OCI-LY7 (cell line): ENCODE measurements around the gene LEF1. TPM values are rescaled to one million over a fixed set of nuclear protein-coding genes. Genes with fewer than 3 reads are reported as not detected.
A peak's percentile ranks its signal among the peaks of the same experiment; 100 is the strongest.

ENCODE experiments used
- BruUV-seq: library from RNA; stranded (reverse); fragments of 400-500 nt; replicated peaks from 2 replicates; lab custom pipeline; 2021; lab: Mats Ljungman, UMichigan
- CTCF ChIA-PET: fragments of 300-600 bp; sonication (Branson Sonifier 250); formaldehyde crosslinking; loops from one replicate; lab custom pipeline; 2022; ENCODE audit warnings: antibody characterized with exemption; ENCODE audit not compliant: unreplicated experiment; lab: Charles Lee
- POLR2A ChIA-PET: fragments of 300-600 bp; sonication (Branson Sonifier 250); formaldehyde crosslinking; loops from one replicate; lab custom pipeline; 2022; ENCODE audit warnings: antibody characterized with exemption; lab: Charles Lee
- DNase-seq: peaks from one replicate; pipeline ENCODE4 v3.0.0-alpha.2; 2015; ENCODE audit warnings: low spot score
- H2AFZ ChIP-seq: fragments of 200-600 bp; sonication (generic), shearing (Covaris generic); 2 replicates; pipeline ENCODE4 v1.6.1; 2014; ENCODE audit warnings: mild to moderate bottlenecking, antibody characterized with exemption, low read length, moderate library complexity
- H3K27ac ChIP-seq: fragments of 200-600 bp; sonication (generic); 2 replicates; pipeline ENCODE4 v1.5.1; 2014; ENCODE audit warnings: mixed run types, low read depth, mild to moderate bottlenecking, moderate library complexity, low read length, inconsistent platforms; ENCODE audit not compliant: poor library complexity, severe bottlenecking
- H3K36me3 ChIP-seq: fragments of 200-600 bp; sonication (generic); 2 replicates; pipeline ENCODE4 v1.6.1; 2014; ENCODE audit warnings: mild to moderate bottlenecking, antibody characterized with exemption, low read length, moderate library complexity, mixed read lengths; ENCODE audit not compliant: insufficient read depth
- H3K4me1 ChIP-seq: fragments of 200-600 bp; sonication (generic); 2 replicates; pipeline ENCODE4 v1.5.1; 2014; ENCODE audit warnings: mild to moderate bottlenecking, low read length; ENCODE audit not compliant: insufficient read depth, poor library complexity, severe bottlenecking
- H3K4me2 ChIP-seq: fragments of 200-600 bp; sonication (generic); 2 replicates; pipeline ENCODE4 v1.6.1; 2014; ENCODE audit warnings: mild to moderate bottlenecking, low read length
- H3K4me3 ChIP-seq: fragments of 200-600 bp; sonication (generic); 2 replicates; pipeline ENCODE4 v1.5.1; 2014; ENCODE audit warnings: mild to moderate bottlenecking, low read depth, low read length; ENCODE audit not compliant: poor library complexity, severe bottlenecking
- H3K79me2 ChIP-seq: fragments of 200-600 bp; sonication (generic); 2 replicates; pipeline ENCODE4 v1.6.1; 2016; ENCODE audit warnings: low read depth, mild to moderate bottlenecking, low read length, moderate library complexity, mixed read lengths; ENCODE audit not compliant: insufficient read depth
- H3K9me2 ChIP-seq: fragments of 200-600 bp; sonication (generic); 2 replicates; pipeline ENCODE4 v1.6.1; 2016; ENCODE audit warnings: mild to moderate bottlenecking, low read length, mixed read lengths; ENCODE audit not compliant: insufficient read depth
- H3K9me3 ChIP-seq: fragments of 200-600 bp; sonication (generic); 2 replicates; pipeline ENCODE4 v1.6.1; 2014; ENCODE audit warnings: mild to moderate bottlenecking, mixed run types, low read length, mixed read lengths
- H4K20me1 ChIP-seq: fragments of 200-600 bp; sonication (generic); 2 replicates; pipeline ENCODE4 v1.6.1; 2014; ENCODE audit warnings: mild to moderate bottlenecking, antibody characterized with exemption, low read length, moderate library complexity, mixed read lengths; ENCODE audit not compliant: insufficient read depth
- EZH2phosphoT487 ChIP-seq: fragments of 200-600 bp; sonication (generic); IDR thresholded peaks from 2 replicates; pipeline ENCODE4 v1.6.1; 2018; ENCODE audit warnings: low read depth, borderline replicate concordance, mild to moderate bottlenecking, mixed run types, antibody characterized with exemption, low read length, moderate library complexity, mixed read lengths
- intact Hi-C: fragments of 100-400 bp; cut with micrococcal nuclease; formaldehyde crosslinking; loops from one replicate; pipeline ENCODE4 v1.10.0; 2022; ENCODE audit not compliant: unreplicated experiment
- total RNA-seq, 2 experiments: library from RNA; depleted of rRNA in 1 of 2; stranded (reverse); fragments of >200 nt in 1 of 2; shearing (Covaris generic) in 1 of 2; gene quantifications; 2 replicates each; pipeline ENCODE4 v1.2.3, GENCODE V29; 2014 to 2022
- TF ChIP-seq, protein P1 (sequence below): fragments of 200-600 bp; sonication (generic); conservative IDR thresholded peaks from 2 replicates; pipeline ENCODE4 v1.5.1; 2014; ENCODE audit warnings: mild to moderate bottlenecking, antibody characterized with exemption, low read length, moderate library complexity, mixed read lengths

LEF1 gene
- total RNA-seq, 2 experiments from 2014 or later, result 207 to 223 TPM

DNA sequence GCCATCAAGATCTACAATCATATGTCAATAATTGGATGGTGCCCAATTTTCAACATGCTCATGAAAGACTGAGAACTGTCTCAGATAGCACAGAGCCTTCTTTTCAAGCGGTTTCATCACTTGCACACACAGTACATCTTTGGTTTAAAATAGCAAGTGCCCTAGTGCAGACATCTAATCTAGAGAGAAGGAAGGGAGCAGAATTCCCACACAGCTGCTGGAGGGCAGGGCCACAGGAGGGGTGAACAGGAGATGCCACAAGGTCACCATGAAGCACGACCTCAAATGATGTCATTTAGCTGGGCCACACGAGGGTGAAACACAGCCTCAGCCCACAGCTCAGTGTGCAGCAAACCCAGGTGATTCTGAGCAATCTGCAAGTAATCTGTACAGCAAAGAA lies 24.3 kb downstream of the LEF1 start:
- ChIA-PET CTCF (no interaction called here), POLR2A (interaction anchor here (0.6 to 2.8 kb wide), 7 partner anchors 9 to 108 kb away, joined by 3 to 26 read pairs (median 4); no protein-coding TSS in a partner anchor)
- TF ChIP-seq, protein P1, sequence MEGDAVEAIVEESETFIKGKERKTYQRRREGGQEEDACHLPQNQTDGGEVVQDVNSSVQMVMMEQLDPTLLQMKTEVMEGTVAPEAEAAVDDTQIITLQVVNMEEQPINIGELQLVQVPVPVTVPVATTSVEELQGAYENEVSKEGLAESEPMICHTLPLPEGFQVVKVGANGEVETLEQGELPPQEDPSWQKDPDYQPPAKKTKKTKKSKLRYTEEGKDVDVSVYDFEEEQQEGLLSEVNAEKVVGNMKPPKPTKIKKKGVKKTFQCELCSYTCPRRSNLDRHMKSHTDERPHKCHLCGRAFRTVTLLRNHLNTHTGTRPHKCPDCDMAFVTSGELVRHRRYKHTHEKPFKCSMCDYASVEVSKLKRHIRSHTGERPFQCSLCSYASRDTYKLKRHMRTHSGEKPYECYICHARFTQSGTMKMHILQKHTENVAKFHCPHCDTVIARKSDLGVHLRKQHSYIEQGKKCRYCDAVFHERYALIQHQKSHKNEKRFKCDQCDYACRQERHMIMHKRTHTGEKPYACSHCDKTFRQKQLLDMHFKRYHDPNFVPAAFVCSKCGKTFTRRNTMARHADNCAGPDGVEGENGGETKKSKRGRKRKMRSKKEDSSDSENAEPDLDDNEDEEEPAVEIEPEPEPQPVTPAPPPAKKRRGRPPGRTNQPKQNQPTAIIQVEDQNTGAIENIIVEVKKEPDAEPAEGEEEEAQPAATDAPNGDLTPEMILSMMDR, result no peak
- H3K4me1 ChIP-seq, result peaks cover 64% of the 10 kb centered on the region
- H3K36me3 ChIP-seq, result peaks cover 94% of the 10 kb centered on the region
- intact Hi-C loops, result no loop called here
- H3K27ac ChIP-seq, result no peak overlapping the region
- H3K9me3 ChIP-seq, result no peaks in the 10 kb centered on the region
- H3K79me2 ChIP-seq, result peaks cover 98% of the 10 kb centered on the region
- no peak for DNase-seq
- no peaks in the 10 kb centered on the region for H3K9me2 ChIP-seq
- no peak overlapping the region for H2AFZ ChIP-seq
- no TSS peak for BruUV-seq
- no peak overlapping the region for H3K4me3 ChIP-seq
- peaks cover 49% of the 10 kb centered on the region; the same call in 1 of the 2 replicates for H4K20me1 ChIP-seq
- H3K4me2 ChIP-seq, result no peak overlapping the region

DNA sequence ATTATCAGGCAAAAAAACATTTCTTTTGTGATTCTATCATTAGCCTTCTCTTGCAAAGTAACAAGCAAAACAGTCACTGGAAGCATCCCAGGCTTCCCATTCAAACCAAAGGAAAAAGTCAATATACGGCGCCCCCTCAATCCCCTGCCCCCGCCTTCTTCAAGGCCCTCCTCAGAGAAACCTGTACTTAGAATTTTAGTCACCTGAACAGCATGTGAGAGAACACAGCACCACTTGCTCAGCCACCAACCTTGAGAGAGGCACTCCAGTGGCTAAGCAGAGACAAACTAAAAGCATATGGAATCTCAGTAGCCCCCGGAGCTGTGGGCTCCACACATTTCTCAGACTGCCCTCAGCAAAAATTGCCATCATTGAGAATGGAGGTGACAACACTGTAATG lies 25.2 kb downstream of the LEF1 start:
- H3K9me3 ChIP-seq, result no peaks in the 10 kb centered on the region
- ChIA-PET CTCF (no interaction called here), POLR2A (interaction anchor here (1.0 to 1.3 kb wide), 3 partner anchors 13 to 107 kb away, joined by 3 read pairs; no protein-coding TSS in a partner anchor)
- no peak for DNase-seq
- H4K20me1 ChIP-seq, result peaks cover 54% of the 10 kb centered on the region; the same call in 1 of the 2 replicates
- BruUV-seq, result no TSS peak
- peaks cover 66% of the 10 kb centered on the region for H3K4me1 ChIP-seq
- no peak overlapping the region for H3K27ac ChIP-seq
- TF ChIP-seq, protein P1, result no peak
- no peak for TF ChIP-seq EZH2phosphoT487
- H3K36me3 ChIP-seq, result peaks cover 98% of the 10 kb centered on the region
- no peak overlapping the region for H3K4me3 ChIP-seq
- H3K79me2 ChIP-seq, result peaks cover 100% of the 10 kb centered on the region
- no peak overlapping the region for H3K4me2 ChIP-seq
- H3K9me2 ChIP-seq, result no peaks in the 10 kb centered on the region
- no peak overlapping the region for H2AFZ ChIP-seq
- intact Hi-C loops, result no loop called here

DNA sequence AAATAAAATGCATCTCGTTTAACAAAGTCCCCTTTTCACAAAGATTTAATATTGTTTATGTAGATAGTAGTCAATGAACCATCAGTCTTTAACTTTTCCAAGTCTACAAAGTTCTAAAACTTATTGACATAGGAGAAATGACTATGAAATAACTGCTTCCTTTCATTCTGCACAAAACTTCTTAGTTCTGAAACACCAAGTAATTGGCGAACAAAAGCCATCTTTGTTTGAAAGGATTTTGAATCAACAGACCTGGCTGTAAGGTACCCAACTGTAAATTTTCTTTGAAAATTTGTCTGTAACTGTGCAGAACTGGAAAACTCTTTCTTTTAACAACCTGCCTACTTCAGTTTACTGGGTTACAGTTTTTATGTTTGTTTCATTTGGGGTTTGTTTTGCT lies 25.9 kb downstream of the LEF1 start:
- no peak for DNase-seq
- H3K27ac ChIP-seq, result no peak overlapping the region
- BruUV-seq, result no TSS peak
- H4K20me1 ChIP-seq, result peaks cover 54% of the 10 kb centered on the region; the same call in 1 of the 2 replicates
- CTCF ChIA-PET, result no interaction called here
- peak overlapping the region; percentile 14; the same call in 1 of the 2 replicates for H3K4me2 ChIP-seq
- H3K36me3 ChIP-seq, result peaks cover 98% of the 10 kb centered on the region
- no peak overlapping the region for H3K4me3 ChIP-seq
- TF ChIP-seq EZH2phosphoT487, result no peak
- TF ChIP-seq, protein P1, result no peak
- H2AFZ ChIP-seq, result no peak overlapping the region
- H3K79me2 ChIP-seq, result peaks cover 100% of the 10 kb centered on the region
- intact Hi-C loops, result no loop called here
- no peaks in the 10 kb centered on the region for H3K9me3 ChIP-seq
- POLR2A ChIA-PET, result interaction anchor here (0.7 to 1.1 kb wide), 3 partner anchors 12 to 22 kb away, joined by 3 read pairs; no protein-coding TSS in a partner anchor
- H3K9me2 ChIP-seq, result no peaks in the 10 kb centered on the region
- H3K4me1 ChIP-seq, result peaks cover 59% of the 10 kb centered on the region
